Activated T-cell treated with anti-CD3 and anti-CD28 coated beads, Interleukin-2, amount 50 U/mL, for 24 hours (primary cell): ENCODE results near the gene TRMT1.

Experiments
- DNase-seq: peaks from one replicate; pipeline ENCODE4 v3.0.0-alpha.2; 2020
- H3K27ac Mint-ChIP-seq: 2 replicates; pipeline ENCODE4 v1.8.0; 2020; ENCODE audit warnings: mild to moderate bottlenecking, mixed read lengths
- H3K27me3 Mint-ChIP-seq: 2 replicates; pipeline ENCODE4 v1.8.0; 2020; ENCODE audit warnings: mixed read lengths
- H3K36me3 Mint-ChIP-seq: 2 replicates; pipeline ENCODE4 v1.8.0; 2020; ENCODE audit warnings: low read depth, mixed read lengths
- H3K4me1 Mint-ChIP-seq: 2 replicates; pipeline ENCODE4 v1.8.0; 2020; ENCODE audit warnings: low read depth, mixed read lengths
- H3K4me3 Mint-ChIP-seq: 2 replicates; pipeline ENCODE4 v1.8.0; 2020; ENCODE audit warnings: mild to moderate bottlenecking, moderate library complexity, mixed read lengths
- H3K9me3 Mint-ChIP-seq: 2 replicates; pipeline ENCODE4 v1.8.0; 2020; ENCODE audit warnings: mixed read lengths

TRMT1 gene

GRCh38 chr19:13103581-13104359 is 12.8 kb downstream of the TRMT1 start:
- Mint-ChIP-seq H3K4me1 (peaks cover 48% of the 10 kb centered on the region), H3K36me3 (peaks cover 39% of the 10 kb centered on the region), H3K27me3 (peaks cover 3% of the 10 kb centered on the region), H3K4me3 (peak overlapping the region; percentile 81), H3K27ac (peak overlapping the region; percentile 92), H3K9me3 (peaks cover 3% of the 10 kb centered on the region)
- DNase-seq: no peak

- Mint-ChIP-seq H3K4me1 (peaks cover 54% of the 10 kb centered on the region), H3K36me3 (peaks cover 37% of the 10 kb centered on the region), H3K9me3 (peaks cover 3% of the 10 kb centered on the region), H3K4me3 (peak within 1 kb of the TSS; percentile 72), H3K27me3 (peaks cover 11% of the 10 kb centered on the region), H3K27ac (peak within 1 kb of the TSS; percentile 64)
- peak; percentile 68 for DNase-seq
Observed at GRCh38 chr19:13102666-13103580, 13.6 kb downstream of the TRMT1 start, which contains the start of gene LYL1. TSS of gene LYL1 (minus strand) at chr19:13102858. CDS start at chr19:13101171, 1,687 bp downstream.

GRCh38 chr19:13102416-13102665 is 14.2 kb downstream of the TRMT1 start:
- Mint-ChIP-seq H3K27ac (no peak overlapping the region), H3K36me3 (peaks cover 33% of the 10 kb centered on the region), H3K9me3 (peaks cover 3% of the 10 kb centered on the region), H3K27me3 (peaks cover 15% of the 10 kb centered on the region), H3K4me3 (peak overlapping the region; percentile 72), H3K4me1 (peaks cover 58% of the 10 kb centered on the region)
- DNase-seq: no peak

GRCh38 chr19:13101590-13102415 is 14.7 kb downstream of the TRMT1 start:
- peaks cover 28% of the 10 kb centered on the region for H3K36me3 Mint-ChIP-seq
- peak overlapping the region; percentile 72 for H3K4me3 Mint-ChIP-seq
- no peak for DNase-seq
- peaks cover 19% of the 10 kb centered on the region for H3K27me3 Mint-ChIP-seq
- H3K4me1 Mint-ChIP-seq: peaks cover 62% of the 10 kb centered on the region
- peak overlapping the region; percentile 64 for H3K27ac Mint-ChIP-seq
- H3K9me3 Mint-ChIP-seq: peaks cover 3% of the 10 kb centered on the region

GRCh38 chr19:13100841-13101589 is 15.5 kb downstream of the TRMT1 start:
- Mint-ChIP-seq H3K36me3 (peaks cover 24% of the 10 kb centered on the region), H3K9me3 (peaks cover 3% of the 10 kb centered on the region), H3K4me1 (peaks cover 65% of the 10 kb centered on the region), H3K27me3 (peaks cover 25% of the 10 kb centered on the region), H3K27ac (peak overlapping the region; percentile 64), H3K4me3 (peak overlapping the region; percentile 72)
- no peak for DNase-seq

GRCh38 chr19:13100031-13100588 is 16.4 kb downstream of the TRMT1 start:
- Mint-ChIP-seq H3K9me3 (peaks cover 3% of the 10 kb centered on the region), H3K4me3 (peak overlapping the region; percentile 60), H3K27me3 (peaks cover 31% of the 10 kb centered on the region), H3K27ac (peak overlapping the region; percentile 93), H3K4me1 (peaks cover 62% of the 10 kb centered on the region), H3K36me3 (peaks cover 16% of the 10 kb centered on the region)
- peak; percentile 85 for DNase-seq

- peak; percentile 82 for DNase-seq
- H3K27ac Mint-ChIP-seq: peak overlapping the region; percentile 93
- H3K9me3 Mint-ChIP-seq: peaks cover 3% of the 10 kb centered on the region
- H3K27me3 Mint-ChIP-seq: peaks cover 37% of the 10 kb centered on the region
- peaks cover 59% of the 10 kb centered on the region for H3K4me1 Mint-ChIP-seq
- H3K4me3 Mint-ChIP-seq: peak overlapping the region; percentile 69
- H3K36me3 Mint-ChIP-seq: peaks cover 9% of the 10 kb centered on the region
Observed at GRCh38 chr19:13099073-13099999, 17.2 kb downstream of the TRMT1 start.

- Mint-ChIP-seq H3K27ac (peak overlapping the region; percentile 63), H3K4me3 (peak overlapping the region; percentile 69), H3K9me3 (peaks cover 3% of the 10 kb centered on the region), H3K4me1 (peaks cover 59% of the 10 kb centered on the region), H3K36me3 (peaks cover 7% of the 10 kb centered on the region), H3K27me3 (peaks cover 42% of the 10 kb centered on the region)
- peak; percentile 59 for DNase-seq
Observed at GRCh38 chr19:13098277-13099072, 18.1 kb downstream of the TRMT1 start.

- Mint-ChIP-seq H3K4me3 (peak overlapping the region; percentile 44), H3K36me3 (peaks cover 7% of the 10 kb centered on the region), H3K27ac (no peak overlapping the region), H3K4me1 (peaks cover 56% of the 10 kb centered on the region), H3K27me3 (peaks cover 42% of the 10 kb centered on the region), H3K9me3 (peaks cover 3% of the 10 kb centered on the region)
- no peak for DNase-seq
Observed at GRCh38 chr19:13097463-13098258, 18.9 kb downstream of the TRMT1 start.

- DNase-seq: no peak
- Mint-ChIP-seq H3K27me3 (peaks cover 42% of the 10 kb centered on the region), H3K4me1 (peaks cover 52% of the 10 kb centered on the region), H3K36me3 (peaks cover 7% of the 10 kb centered on the region), H3K4me3 (peak overlapping the region; percentile 32), H3K9me3 (peaks cover 3% of the 10 kb centered on the region), H3K27ac (peak overlapping the region; percentile 73)
Observed at GRCh38 chr19:13097033-13097462, 19.5 kb downstream of the TRMT1 start.
